GM18511 (cell line): ENCODE results near the gene PKHD1.

Source experiments
- ATAC-seq: cut with Tn5 transposase; IDR thresholded peaks from one replicate; pipeline ENCODE4 v1.9.1; 2021; ENCODE audit warnings: mild to moderate bottlenecking, moderate library complexity; ENCODE audit not compliant: unreplicated experiment

The PKHD1 gene

GRCh38 chr6:51718533-51718932 lies 368.9 kb downstream of the PKHD1 start:
- ATAC-seq: no peak

GRCh38 chr6:51717477-51717876 lies 369.9 kb downstream of the PKHD1 start:
- ATAC-seq: no peak

GRCh38 chr6:51711876-51712275 lies 375.5 kb downstream of the PKHD1 start:
- no peak for ATAC-seq

GRCh38 chr6:51706086-51706485 lies 381.3 kb downstream of the PKHD1 start:
- ATAC-seq: no peak

- ATAC-seq: no peak
Observed at GRCh38 chr6:51704932-51705540, 382.4 kb downstream of the PKHD1 start.

- no peak for ATAC-seq
Observed at GRCh38 chr6:51702851-51703250, 384.6 kb downstream of the PKHD1 start.

- no peak for ATAC-seq
Observed at GRCh38 chr6:51684603-51685002, 402.8 kb downstream of the PKHD1 start.

- no peak for ATAC-seq
Observed at GRCh38 chr6:51684038-51684437, 403.4 kb downstream of the PKHD1 start.

- peak; percentile 88 for ATAC-seq
Observed at GRCh38 chr6:51678905-51679620, 408.4 kb downstream of the PKHD1 start.

GRCh38 chr6:51678274-51678673 lies 409.1 kb downstream of the PKHD1 start:
- ATAC-seq: no peak

- no peak for ATAC-seq
Observed at GRCh38 chr6:51675922-51676275, 411.5 kb downstream of the PKHD1 start.

- no peak for ATAC-seq
Observed at GRCh38 chr6:51675020-51675921, 412.1 kb downstream of the PKHD1 start.

GRCh38 chr6:51663525-51663924 lies 423.9 kb downstream of the PKHD1 start:
- ATAC-seq: no peak

- ATAC-seq: no peak
Observed at GRCh38 chr6:51660767-51661166, 426.6 kb downstream of the PKHD1 start.

GRCh38 chr6:51657491-51657890 lies 429.9 kb downstream of the PKHD1 start:
- ATAC-seq: no peak

- no peak for ATAC-seq
Observed at GRCh38 chr6:51655517-51655916, 431.9 kb downstream of the PKHD1 start.

- ATAC-seq: no peak
Observed at GRCh38 chr6:51654647-51655046, 432.8 kb downstream of the PKHD1 start.

GRCh38 chr6:51651132-51651817 lies 436.1 kb downstream of the PKHD1 start:
- ATAC-seq: no peak

- no peak for ATAC-seq
Observed at GRCh38 chr6:51648774-51649173, 438.6 kb downstream of the PKHD1 start.

- ATAC-seq: no peak
Observed at GRCh38 chr6:51648236-51648635, 439.2 kb downstream of the PKHD1 start.

GRCh38 chr6:51644426-51644825 lies 443.0 kb downstream of the PKHD1 start:
- no peak for ATAC-seq
